T-helper 2 cell (primary cell): Measurements from ENCODE around the gene REXO2.
A peak's percentile ranks its signal among the peaks of the same experiment; 100 is the strongest.

Experiments used
- DNase-seq, 5 experiments: peaks; one replicate each; pipeline versions ENCODE4 v3.0.0 to v3.0.0-alpha.2; 2012 to 2022
- total RNA-seq, 2 donors: gene quantifications; one replicate each; lab custom pipeline; 2026; lab: John Stamatoyannopoulos, UW

REXO2 gene
- total RNA-seq: 14.0 to 20.1 reads per million in 2 donors

GRCh38 chr11:114439229-114440120, at the start of gene REXO2:
TSS of gene REXO2 (plus strand) at chr11:114439467. CDS start at chr11:114439529, 62 bp downstream.
- peak; percentile 86 to 97 (median 92) for DNase-seq

DNA sequence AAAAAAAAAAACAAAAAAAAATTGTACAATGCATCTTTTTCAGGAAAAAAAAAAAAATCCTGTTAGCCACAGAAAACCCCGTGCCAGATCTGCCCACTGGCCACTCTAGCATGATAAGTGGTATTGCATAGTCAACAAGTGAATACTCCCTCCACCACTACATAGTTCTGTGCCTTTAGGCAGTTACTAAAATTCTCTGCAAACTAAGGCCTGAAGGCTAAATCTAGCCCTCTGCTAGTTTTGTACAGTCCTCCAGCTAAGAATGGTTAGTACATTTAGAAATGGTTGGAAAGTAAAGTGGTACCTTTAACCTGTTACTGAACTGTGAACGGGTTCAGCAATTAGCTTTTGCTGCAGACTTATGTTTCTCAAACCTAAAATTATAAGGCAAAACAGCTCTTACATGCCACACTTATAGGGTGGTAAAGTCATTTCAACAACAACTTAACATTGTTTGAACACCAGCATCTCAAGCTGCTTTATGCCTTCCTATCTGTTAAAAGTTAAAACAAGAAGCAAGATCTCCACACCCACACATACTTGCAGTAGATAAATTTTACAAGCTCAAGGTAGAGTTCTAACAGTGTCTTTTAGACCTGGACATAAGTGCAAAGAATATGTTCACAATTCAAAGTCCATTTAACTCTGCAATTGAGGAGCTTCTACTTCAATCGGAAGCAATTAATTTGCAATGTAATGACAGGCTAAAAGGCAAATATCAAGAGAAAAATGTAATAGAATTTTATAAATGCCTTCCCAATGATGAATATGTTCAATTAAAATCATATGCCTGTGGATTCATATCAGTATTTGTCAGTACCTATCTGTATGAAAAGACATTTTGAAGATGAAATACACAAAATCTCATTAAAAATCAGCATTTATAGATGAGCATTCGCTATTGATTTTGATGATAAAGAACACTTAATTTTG, 46.3 kb upstream of the REXO2 start:
- DNase-seq: no peak

- no peak for DNase-seq
Observed at GRCh38 chr11:114395736-114396135, 43.5 kb upstream of the REXO2 start.

- DNase-seq: no peak
Observed at GRCh38 chr11:114396916-114397315, 42.4 kb upstream of the REXO2 start.

GRCh38 chr11:114397349-114397982, 41.8 kb upstream of the REXO2 start:
- DNase-seq: no peak

DNA sequence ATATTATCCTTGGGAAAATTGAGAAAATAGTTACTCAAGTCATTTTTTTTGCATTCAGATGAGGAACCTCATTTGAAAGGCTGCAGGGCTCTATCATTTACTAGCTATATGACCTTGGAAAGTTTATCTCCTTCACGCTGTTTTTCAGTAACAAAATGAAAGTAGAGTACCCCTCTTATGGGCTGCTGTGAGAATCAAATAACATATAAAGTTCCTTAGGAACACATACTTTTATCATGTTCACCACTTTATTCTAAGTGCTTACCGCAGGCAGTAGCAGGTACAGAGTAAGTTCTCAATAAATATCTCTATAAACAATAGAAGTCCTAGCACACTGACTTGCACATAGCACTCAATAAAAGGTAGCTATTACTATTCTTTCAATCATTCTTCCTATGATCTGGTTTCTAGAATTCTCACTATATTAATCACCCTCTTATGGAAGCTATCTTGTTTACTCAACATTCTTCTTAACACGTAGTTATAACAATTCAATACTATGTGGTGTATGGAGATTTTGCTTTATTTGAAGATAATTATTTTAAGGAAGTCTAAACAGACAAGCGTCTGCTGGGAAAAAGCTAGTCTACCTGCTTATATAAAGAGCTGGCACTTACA, 40.9 kb upstream of the REXO2 start:
- DNase-seq: no peak

- no peak for DNase-seq
Observed at GRCh38 chr11:114399490-114400215, 39.6 kb upstream of the REXO2 start.

GRCh38 chr11:114400216-114400914, 38.9 kb upstream of the REXO2 start, which contains the start of the genes C11orf71 and RBM7:
TSS of gene C11orf71 (minus strand) at chr11:114400511. CDS start at chr11:114400331, 180 bp downstream.
TSS of gene RBM7 (plus strand) at chr11:114400666. CDS start at chr11:114400672, 6 bp downstream.
- peak; percentile 96 to 99 (median 97) for DNase-seq

DNA sequence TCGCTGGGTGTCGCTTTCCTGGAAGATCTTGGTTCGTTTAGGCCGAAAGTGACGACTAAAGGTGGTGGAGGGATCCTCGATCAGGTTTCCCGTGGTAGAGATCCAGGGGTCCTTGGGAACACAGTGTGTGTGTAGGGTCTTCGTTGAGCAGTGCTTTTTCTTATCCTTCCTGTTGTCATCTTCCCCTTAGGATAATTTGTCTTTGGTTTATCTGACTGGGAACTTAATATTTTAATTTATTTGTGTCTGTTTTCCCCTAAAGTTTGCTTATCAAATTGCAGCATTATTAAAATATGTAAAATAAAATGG, 38.4 kb upstream of the REXO2 start:
- DNase-seq: no peak

DNA sequence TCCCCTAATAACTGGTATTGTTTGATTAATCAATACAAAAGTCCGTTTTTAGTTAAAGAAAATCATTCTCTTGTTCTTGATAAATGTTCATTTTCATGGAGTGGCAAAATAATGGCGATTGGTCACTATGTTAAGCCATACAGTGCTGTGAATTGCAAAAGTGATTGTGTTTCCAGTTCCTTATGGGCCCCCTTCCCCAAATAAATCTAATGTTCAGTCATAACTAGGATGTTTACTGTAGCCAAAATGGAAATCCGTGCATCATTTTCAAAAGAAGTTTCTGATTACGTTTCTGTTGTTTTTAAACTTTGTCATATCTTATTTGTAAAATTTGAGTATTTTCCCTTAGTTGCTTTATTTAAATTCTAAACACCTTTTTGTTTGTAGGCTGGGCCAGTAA, 38.0 kb upstream of the REXO2 start:
- peak in 1 of 5 experiments; percentile 26 for DNase-seq

DNA sequence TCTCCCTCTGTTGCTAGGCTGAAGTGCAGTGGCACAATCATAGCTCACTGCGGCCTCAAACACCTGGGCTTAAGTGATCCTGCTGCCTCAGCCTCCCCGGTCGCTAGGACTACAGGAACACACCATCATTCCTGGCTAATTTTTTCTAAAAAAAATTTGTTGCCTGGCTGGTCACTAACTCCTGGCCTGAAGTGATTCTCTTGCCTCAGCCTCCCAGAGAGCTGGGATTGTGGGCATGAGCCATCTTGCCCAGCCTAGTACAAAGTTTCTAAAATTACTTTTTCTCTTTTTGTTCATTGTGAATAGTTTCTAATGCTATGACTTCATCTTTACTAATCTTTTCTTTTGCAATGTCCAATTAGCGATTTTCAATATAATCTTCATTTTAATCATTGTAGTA, 26.3 kb upstream of the REXO2 start:
- DNase-seq: no peak

DNA sequence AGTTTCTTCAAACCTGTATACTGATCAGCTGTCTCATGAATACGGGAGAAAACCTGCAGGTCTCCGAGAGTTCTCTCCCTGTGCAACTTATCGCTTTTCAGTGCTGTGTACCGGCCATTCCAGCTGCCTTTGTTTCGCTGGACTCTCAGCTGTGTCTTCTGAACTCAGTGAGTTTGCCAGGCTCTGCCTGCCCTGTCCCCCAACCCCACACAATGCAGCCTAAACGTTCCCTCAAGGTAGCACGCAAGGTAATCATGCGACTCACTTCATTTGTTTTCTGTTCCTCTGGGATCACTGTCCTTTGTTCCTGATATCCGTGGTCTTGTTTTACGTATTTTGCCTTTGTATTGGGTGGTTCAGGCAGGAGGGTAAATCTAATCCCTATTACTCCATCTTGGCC, 25.3 kb upstream of the REXO2 start:
- DNase-seq: no peak

- no peak for DNase-seq
Observed at GRCh38 chr11:114416441-114416961, 22.8 kb upstream of the REXO2 start.

DNA sequence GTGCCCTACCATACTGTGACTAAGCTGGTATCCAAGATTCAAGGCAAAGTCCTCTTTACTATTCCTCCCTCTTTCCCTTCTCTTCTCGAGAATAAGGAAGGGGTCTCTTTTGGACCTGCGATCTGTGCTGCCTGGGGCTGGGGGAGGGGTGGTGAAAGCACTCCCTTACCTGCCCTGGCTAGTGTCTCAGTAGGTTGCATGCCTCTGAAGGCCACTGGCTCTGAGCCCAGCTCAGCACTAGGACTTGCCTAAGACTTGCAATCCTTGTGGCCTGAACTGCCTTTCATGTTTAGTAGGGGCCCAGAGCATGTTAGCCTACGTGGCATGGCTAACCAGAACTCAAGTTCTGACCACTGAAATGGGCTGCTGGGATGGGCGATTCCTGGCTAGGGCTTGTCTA, 13.0 kb upstream of the REXO2 start:
- no peak for DNase-seq

GRCh38 chr11:114430290-114430689, 9.0 kb upstream of the REXO2 start:
- DNase-seq: no peak

DNA sequence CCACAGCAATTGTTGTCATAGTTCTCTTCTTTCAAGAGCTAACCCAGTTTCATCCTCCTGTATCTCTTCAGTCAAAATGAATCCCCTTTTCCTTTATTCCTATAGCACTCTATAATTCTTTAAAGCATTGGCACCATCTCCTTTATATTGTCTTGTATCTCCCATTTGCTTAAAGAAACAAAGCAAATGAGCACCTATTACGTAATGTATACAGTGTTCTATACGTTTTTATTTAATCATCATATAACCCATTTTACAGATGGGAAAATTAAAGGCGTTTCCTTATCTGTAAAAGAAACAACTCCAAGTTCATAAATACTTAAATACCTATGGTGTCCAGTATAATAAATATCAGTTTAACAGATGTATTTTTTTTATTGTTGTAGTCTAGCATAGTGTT, 6.4 kb upstream of the REXO2 start:
- no peak for DNase-seq

GRCh38 chr11:114433376-114433775, 5.9 kb upstream of the REXO2 start:
- no peak for DNase-seq

GRCh38 chr11:114438303-114438702, 964 bp upstream of the REXO2 start:
- no peak for DNase-seq

DNA sequence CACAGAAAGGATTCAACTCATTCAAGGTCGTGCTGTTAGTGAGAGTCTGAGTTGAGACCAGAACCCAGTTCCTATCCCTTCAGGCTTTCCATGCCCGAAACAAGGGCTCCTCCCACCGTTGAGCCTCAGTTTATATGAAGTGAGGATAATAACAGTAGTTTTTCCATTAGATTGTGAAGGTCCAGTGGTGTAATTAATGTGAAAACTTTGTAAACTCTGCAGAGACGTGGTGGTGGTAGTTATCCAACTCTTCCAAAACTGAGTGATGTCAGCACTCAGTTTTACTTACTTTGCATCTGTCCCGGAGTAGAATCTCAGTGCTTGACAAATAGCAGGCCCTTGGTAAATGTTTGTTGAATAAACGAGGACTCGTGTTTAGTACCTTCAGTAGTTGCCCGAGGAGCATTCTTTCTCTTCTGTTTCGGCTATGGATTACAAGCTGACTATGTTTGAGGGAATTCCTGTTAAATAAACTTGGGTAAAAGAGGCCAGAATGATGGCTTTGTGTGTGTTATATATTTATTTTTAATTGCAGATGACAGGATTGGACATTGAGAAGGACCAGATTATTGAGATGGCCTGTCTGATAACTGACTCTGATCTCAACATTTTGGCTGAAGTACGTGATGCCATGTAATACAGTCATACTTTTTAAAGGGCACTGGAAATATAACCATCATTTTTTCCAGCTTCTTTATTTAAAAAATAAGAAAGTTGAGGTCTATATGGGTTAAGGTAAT, 1.0 kb downstream of the REXO2 start:
- no peak for DNase-seq
